H1 (cell line): ENCODE results near the gene FAM222B. TPM values are rescaled to one million over a fixed set of nuclear protein-coding genes. Genes with fewer than 3 reads are reported as not detected.

Experiments
- CTCF ChIA-PET: fragments of 300-600 bp; sonication (Branson Sonifier 250); formaldehyde crosslinking; loops from one replicate; lab custom pipeline; 2021; ENCODE audit not compliant: partially characterized antibody; lab: Charles Lee
- POLR2A ChIA-PET: fragments of 300-600 bp; sonication (Branson Sonifier 250); formaldehyde crosslinking; loops from one replicate; lab custom pipeline; 2021; ENCODE audit warnings: inconsistent platforms; ENCODE audit not compliant: partially characterized antibody; lab: Charles Lee
- DNase-seq, 2 experiments: peaks; one replicate each; pipeline versions ENCODE4 v3.0.0 to v3.0.0-alpha.2; 2010 to 2022; ENCODE audit warnings: low spot score in 2 of 2, low read depth in 1 of 2, mixed read lengths in 1 of 2
- FAIRE-seq: peaks from 2 replicates; lab custom pipeline; 2011; peaks lifted over from hg19 to GRCh38; lab: Jason Lieb, UNC
- H2AFZ ChIP-seq: 2 replicates; pipeline ENCODE4 v1.8.1; 2012; ENCODE audit warnings: low read length, inconsistent platforms
- H2AK5ac ChIP-seq: 2 replicates; pipeline ENCODE4 v1.6.1; 2013; ENCODE audit warnings: low read depth, low read length
- H2BK120ac ChIP-seq: replicated peaks from 2 replicates; pipeline ENCODE3; 2013; ENCODE audit warnings: low read depth, low read length, inconsistent platforms
- H2BK12ac ChIP-seq: 2 replicates; pipeline ENCODE4 v1.6.1; 2013; ENCODE audit warnings: low read depth, low read length
- H2BK15ac ChIP-seq: 2 replicates; pipeline ENCODE4 v1.6.1; 2013; ENCODE audit warnings: low read length
- H2BK20ac ChIP-seq: 2 replicates; pipeline ENCODE4 v1.6.1; 2013; ENCODE audit warnings: low read length
- H2BK5ac ChIP-seq: 2 replicates; pipeline ENCODE4 v1.6.1; 2013; ENCODE audit warnings: low read depth, low read length
- H3K14ac ChIP-seq: 2 replicates; pipeline ENCODE4 v1.6.1; 2013; ENCODE audit warnings: inconsistent platforms; ENCODE audit not compliant: insufficient read length
- H3K18ac ChIP-seq: 2 replicates; pipeline ENCODE4 v1.6.1; 2013; ENCODE audit warnings: low read length; ENCODE audit errors: extremely low read depth
- H3K23ac ChIP-seq: 2 replicates; pipeline ENCODE4 v1.6.1; 2013; ENCODE audit warnings: inconsistent platforms; ENCODE audit not compliant: insufficient read length
- H3K23me2 ChIP-seq: 2 replicates; pipeline ENCODE4 v1.6.1; 2013; ENCODE audit warnings: low read depth, low read length
- H3K27ac ChIP-seq: 2 replicates; pipeline ENCODE4 v1.6.1; 2011; ENCODE audit warnings: low read depth, low read length, inconsistent platforms
- H3K27me3 ChIP-seq, 4 experiments: replicated peaks in 1 of 4; 1 replicate in 1 of 4; 2 replicates in 3 of 4; pipeline versions ENCODE4 v1.6.1 to v1.8.1; 2011 to 2013; ENCODE audit warnings: low read length in 3 of 4, mild to moderate bottlenecking in 3 of 4, inconsistent platforms in 2 of 4, mixed read lengths in 2 of 4, moderate library complexity in 1 of 4; ENCODE audit not compliant: control insufficient read depth in 3 of 4, insufficient read depth in 3 of 4; ENCODE audit errors: extremely low read depth in 1 of 4
- H3K36me3 ChIP-seq, 4 experiments: 2 replicates each; pipeline versions ENCODE4 v1.6.1 to v1.8.1; 2011 to 2013; ENCODE audit warnings: mild to moderate bottlenecking in 4 of 4, low read length in 3 of 4, moderate library complexity in 2 of 4, control low read depth in 1 of 4, inconsistent platforms in 1 of 4; ENCODE audit not compliant: insufficient read depth in 4 of 4, control insufficient read depth in 2 of 4
- H3K4ac ChIP-seq: replicated peaks from 2 replicates; pipeline ENCODE3; 2013; ENCODE audit warnings: low read length, low read depth, mixed read lengths, inconsistent platforms; ENCODE audit not compliant: insufficient read length
- H3K4me1 ChIP-seq, 4 experiments: replicated peaks in 1 of 4; 1 replicate in 1 of 4; 2 replicates in 3 of 4; pipeline versions ENCODE4 v1.6.1 to v1.8.1; 2011 to 2013; ENCODE audit warnings: low read length in 3 of 4, inconsistent platforms in 2 of 4, mixed read lengths in 1 of 4; ENCODE audit not compliant: insufficient read depth in 4 of 4, control insufficient read depth in 3 of 4
- H3K4me2 ChIP-seq, 2 experiments: 2 replicates each; pipeline versions ENCODE4 v1.6.1 to v1.8.1; 2011 to 2013; ENCODE audit warnings: low read depth in 2 of 2, low read length in 2 of 2, control low read depth in 1 of 2, inconsistent platforms in 1 of 2, mild to moderate bottlenecking in 1 of 2; ENCODE audit not compliant: insufficient read depth in 1 of 2
- H3K4me3 ChIP-seq, 4 experiments: fragments of 200-600, 300-600 bp in 1 of 4; sonication (generic), shearing (Covaris generic), sonication (Bioruptor Twin) in 1 of 4; 2 replicates each; pipeline versions ENCODE4 v1.5.1 to v1.8.1; 2011 to 2016; ENCODE audit warnings: low read length in 4 of 4, low read depth in 3 of 4, control low read depth in 2 of 4, inconsistent platforms in 2 of 4, mild to moderate bottlenecking in 2 of 4, mixed read lengths in 1 of 4, moderate library complexity in 1 of 4; ENCODE audit not compliant: insufficient read depth in 2 of 4; ENCODE audit errors: extremely low read depth in 1 of 4
- H3K56ac ChIP-seq: replicated peaks from 2 replicates; pipeline ENCODE3; 2013; ENCODE audit warnings: low read depth, mild to moderate bottlenecking, mixed read lengths, low read length, inconsistent platforms; ENCODE audit not compliant: insufficient read length
- H3K79me1 ChIP-seq: 2 replicates; pipeline ENCODE4 v1.6.1; 2013; ENCODE audit warnings: low read depth, low read length, control low read depth
- H3K79me2 ChIP-seq, 2 experiments: 2 replicates each; pipeline versions ENCODE4 v1.6.1 to v1.8.1; 2012 to 2013; ENCODE audit warnings: low read length in 2 of 2, mild to moderate bottlenecking in 2 of 2, inconsistent platforms in 1 of 2; ENCODE audit not compliant: insufficient read depth in 2 of 2, control insufficient read depth in 1 of 2
- H3K9ac ChIP-seq, 4 experiments: replicated peaks in 1 of 4; 1 replicate in 1 of 4; 2 replicates in 3 of 4; pipeline versions ENCODE4 v1.6.1 to v1.8.1; 2011 to 2013; ENCODE audit warnings: low read depth in 3 of 4, low read length in 3 of 4, control low read depth in 2 of 4, mild to moderate bottlenecking in 2 of 4, moderate library complexity in 2 of 4, inconsistent platforms in 1 of 4; ENCODE audit errors: extremely low read depth in 1 of 4
- H3K9me3 ChIP-seq, 2 experiments: 2 replicates each; pipeline versions ENCODE4 v1.6.1 to v1.8.1; 2012 to 2013; ENCODE audit warnings: mild to moderate bottlenecking in 2 of 2, moderate library complexity in 2 of 2, control low read depth in 1 of 2, inconsistent platforms in 1 of 2, low read depth in 1 of 2, low read length in 1 of 2, mixed read lengths in 1 of 2; ENCODE audit not compliant: insufficient read depth in 2 of 2
- H4K20me1 ChIP-seq, 2 experiments: replicated peaks in 1 of 2; 2 replicates each; pipeline versions ENCODE3 to v1.8.1; 2011 to 2013; ENCODE audit warnings: inconsistent platforms in 2 of 2, low read length in 2 of 2, mild to moderate bottlenecking in 1 of 2; ENCODE audit not compliant: insufficient read depth in 2 of 2, control insufficient read depth in 1 of 2
- H4K5ac ChIP-seq: 2 replicates; pipeline ENCODE4 v1.6.1; 2013; ENCODE audit warnings: low read length, low read depth, mixed read lengths, inconsistent platforms; ENCODE audit not compliant: insufficient read length
- H4K8ac ChIP-seq: 2 replicates; pipeline ENCODE4 v1.8.0; 2013; ENCODE audit warnings: mild to moderate bottlenecking, moderate library complexity, low read length, inconsistent platforms; ENCODE audit not compliant: insufficient read depth; ENCODE audit errors: extremely low read depth
- H4K91ac ChIP-seq: replicated peaks from 2 replicates; pipeline ENCODE3; 2013; ENCODE audit warnings: low read length, mixed read lengths, inconsistent platforms; ENCODE audit not compliant: insufficient read length
- TEAD4 ChIP-seq: IDR thresholded peaks from 2 replicates; pipeline ENCODE4 v1.6.1; 2012; ENCODE audit warnings: low read depth, low read length, inconsistent platforms, mixed read lengths
- WGBS, 2 experiments: shearing (Covaris generic) in 1 of 2; methylation state at CpG; one replicate each; pipeline versions ENCODE4 v1.1.6 to v1.1.7; 2013 to 2015; ENCODE audit warnings: low lambda C conversion rate in 2 of 2, mixed read lengths in 2 of 2, inconsistent platforms in 1 of 2, low coverage in 1 of 2, missing lambda C conversion rate in 1 of 2; ENCODE audit not compliant: insufficient replicate concordance in 2 of 2, insufficient coverage in 1 of 2, insufficient read length in 1 of 2; ENCODE audit errors: extremely low coverage in 1 of 2, missing lambda C conversion rate in 1 of 2; 5-methylcytosine and 5-hydroxymethylcytosine counted together
- polyA plus RNA-seq, 7 experiments: library from polyadenylated mRNA; depleted of rRNA in 3 of 7; stranded (reverse) in 5 of 7; unstranded in 2 of 7; fragments of >200 nt in 5 of 7; fragments of 200-250 nt in 2 of 7; gene quantifications; 1 replicate in 5 of 7; 2 replicates in 1 of 7; 4 replicates in 1 of 7; pipeline versions ENCODE4 v1.2.1 to v1.2.3, GENCODE V29; 2011 to 2013; ENCODE audit warnings: missing spikeins in 2 of 7, mixed read lengths in 2 of 7
- total RNA-seq: library from RNA; stranded (reverse); fragmentation: NEBNext Ultra II Directional; extraction: Animal tissue kit (Norgen Biotek cat#: 25700); gene quantifications from 2 replicates; pipeline ENCODE4 v1.2.1, GENCODE V29; 2021

The FAM222B gene
- total and polyA plus RNA-seq, 2 of the 8 experiments (the other 6 are each of a cell fraction or from before 2014, with no cell fraction given), result 42.1 to 81.7 TPM

DNA sequence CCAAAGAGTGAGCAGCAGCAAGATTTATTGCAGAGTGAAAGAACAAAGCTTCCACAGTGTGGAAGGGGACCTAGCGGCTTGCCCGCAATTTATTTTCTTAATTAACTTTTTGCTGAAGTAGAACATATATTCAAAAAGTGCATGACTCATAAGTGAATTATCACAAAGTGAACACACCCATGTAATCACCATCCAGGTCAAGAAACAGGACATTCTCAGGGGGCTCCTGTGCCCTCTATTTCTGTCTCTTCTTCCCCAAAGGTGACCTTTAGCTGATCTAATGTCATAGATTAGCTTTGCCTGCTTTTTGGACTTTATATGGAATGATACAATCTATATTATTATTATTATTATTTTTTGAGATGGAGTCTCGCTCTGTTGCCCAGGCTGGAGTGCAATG lies 32.2 kb upstream of the FAM222B start:
- no peaks in the 10 kb centered on the region for H3K79me1 ChIP-seq

More for the DNA sequence above, 32.2 kb upstream of the FAM222B start:
- Histone ChIP-seq H3K23me2 (no peaks in the 10 kb centered on the region), H4K5ac (no peak overlapping the region), H4K91ac (no peak overlapping the region), H3K4me2 (no peak overlapping the region), H3K36me3 (peaks cover 0 to 5% (median under 1%) of the 10 kb centered on the region in 4 experiments; a peak in 2 of 8 replicates), H2BK20ac (no peak overlapping the region), H4K20me1 (peaks cover 0 to 1% of the 10 kb centered on the region in 2 experiments), H2AK5ac (no peak overlapping the region), H4K8ac (no peak overlapping the region), H3K9ac (no peak overlapping the region), H3K56ac (no peak overlapping the region), H3K79me2 (no peaks in the 10 kb centered on the region), H2BK5ac (no peak overlapping the region), H2BK120ac (no peak overlapping the region), H3K27me3 (peaks cover 0 to 4% (median 0%) of the 10 kb centered on the region in 4 experiments; a peak in 2 of 7 replicates), H3K18ac (no peak overlapping the region), H3K9me3 (no peaks in the 10 kb centered on the region), H3K27ac (no peak overlapping the region), H3K4me3 (no peak overlapping the region), H2BK15ac (no peak overlapping the region), H3K4me1 (no peaks in the 10 kb centered on the region; a peak in 2 of 7 replicates), H2AFZ (no peak overlapping the region), H3K14ac (no peak overlapping the region), H3K23ac (no peak overlapping the region), H2BK12ac (no peak overlapping the region), H3K4ac (no peak overlapping the region)
- POLR2A ChIA-PET, result interaction anchor here (0.8 to 1.6 kb wide), 5 partner anchors 10 to 128 kb away, joined by 3 read pairs; no protein-coding TSS in a partner anchor
- WGBS, 2 experiments, result 97% methylated on average over 3 of the region's 3 CpGs; no CpG with 5 or more reads in 1 of the 2 experiments
- no peak for TF ChIP-seq TEAD4
- CTCF ChIA-PET, result interaction anchor here (0.6 to 1.8 kb wide), 12 partner anchors 9 to 264 kb away, joined by 3 to 8 read pairs (median 4); no protein-coding TSS in a partner anchor
- DNase-seq (no peak), FAIRE-seq (no peak)
